Gastroesophageal sphincter (tissue), 3 donors: Measurements from ENCODE around the gene FITM2.

Experiments
- CTCF ChIP-seq, 4 experiments: fragments of 200-600 bp in 2 of 4; fragments of 450-650 bp in 2 of 4; sonication (generic) in 1 of 4; IDR thresholded peaks; one replicate each; pipeline ENCODE4 v1.5.1; 2017 to 2019; ENCODE audit warnings: antibody characterized with exemption in 4 of 4, mild to moderate bottlenecking in 2 of 4, moderate library complexity in 2 of 4
- EP300 ChIP-seq: sonication (generic); formaldehyde crosslinking; IDR thresholded peaks from one replicate; pipeline ENCODE4 v1.6.1; 2017; ENCODE audit warnings: antibody characterized with exemption, mild to moderate bottlenecking
- POLR2A ChIP-seq, 2 donors: fragments of 450-650 bp; IDR thresholded peaks; one replicate each; pipeline ENCODE4 v1.6.1; 2017; ENCODE audit warnings: antibody characterized with exemption in 2 of 2, mild to moderate bottlenecking in 2 of 2, moderate library complexity in 1 of 2
- POLR2AphosphoS5 ChIP-seq: sonication (generic); formaldehyde crosslinking; IDR thresholded peaks from one replicate; pipeline ENCODE4 v1.6.1; 2017; ENCODE audit warnings: antibody characterized with exemption

- no peak for TF ChIP-seq CTCF (IDR thresholded peaks at IDR 0.05)
- TF ChIP-seq POLR2A (IDR thresholded peaks at IDR 0.05): no peak
- TF ChIP-seq EP300: no peak
- TF ChIP-seq POLR2AphosphoS5: no peak
Observed at GRCh38 chr20:44302736-44303135, 8.3 kb downstream of the FITM2 start.
